Activated T-helper 1 cell treated with Interleukin-2 at 50 U/mL for 16 hours (primary cell): ENCODE measurements around the gene ITGA2B.
"Not testable (repeated sequence)": the region's sequence is repeated elsewhere in the genome, so short reads cannot be mapped to it uniquely, and the experiment has no call there.

Source experiments
- DNase-seq: peaks from one replicate; pipeline ENCODE4 v3.0.0-alpha.2; 2020; ENCODE audit warnings: low read depth

Gene ITGA2B

DNA sequence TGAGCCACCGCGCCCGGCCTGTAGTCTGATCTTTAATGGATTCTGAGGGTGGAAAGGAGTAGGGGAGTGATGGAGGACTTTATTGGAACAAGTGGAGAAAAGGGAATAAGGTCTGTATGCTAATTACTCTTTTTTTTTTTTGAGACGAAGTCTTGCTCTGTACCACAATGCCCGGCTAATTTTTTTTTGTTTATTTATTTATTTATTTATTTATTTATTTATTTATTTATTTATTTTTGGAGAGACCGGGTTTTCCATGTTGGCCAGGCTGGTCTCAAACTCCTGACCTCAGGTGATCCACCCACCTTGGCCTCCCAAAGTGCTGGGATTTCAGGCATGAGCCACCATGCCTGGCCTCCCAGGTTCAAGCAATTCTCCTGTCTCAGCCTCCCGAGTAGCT lies 59.9 kb downstream of the ITGA2B start:
- not testable (repeated sequence) for DNase-seq

DNA sequence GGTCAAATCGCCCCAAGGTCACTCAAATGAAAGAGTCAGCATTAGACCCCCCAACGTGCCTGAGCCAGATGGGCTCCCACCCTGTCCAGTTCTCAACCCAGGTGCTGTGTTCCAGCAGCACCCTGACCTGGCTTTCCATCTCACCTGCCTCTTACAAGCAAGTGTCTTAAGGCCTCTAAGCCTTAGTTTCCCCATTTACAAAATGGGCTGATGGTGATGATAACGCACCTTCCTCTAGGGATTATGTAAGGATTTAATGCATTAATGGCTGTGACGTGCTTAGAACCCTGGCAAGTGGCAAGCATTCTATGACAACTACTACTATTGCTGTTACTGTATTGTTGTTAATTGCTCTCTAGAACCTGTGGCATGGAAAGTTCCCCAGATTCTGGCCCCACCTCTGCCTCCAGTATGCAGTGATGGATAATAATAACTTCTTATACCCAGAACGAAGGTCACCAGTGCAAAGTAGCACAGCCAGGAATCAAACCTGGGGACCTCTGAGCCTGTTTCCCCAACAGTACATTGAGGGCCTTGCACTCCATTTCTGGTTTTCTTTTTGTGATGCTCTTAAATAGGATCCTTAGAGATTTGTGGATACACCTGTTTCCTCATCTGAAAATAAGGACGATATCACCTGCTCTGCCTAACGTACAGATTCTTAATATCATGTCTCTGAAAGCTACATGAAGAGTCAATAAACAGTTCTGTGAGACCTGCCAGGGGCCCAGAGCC lies 61.6 kb downstream of the ITGA2B start:
- DNase-seq: no peak

DNA sequence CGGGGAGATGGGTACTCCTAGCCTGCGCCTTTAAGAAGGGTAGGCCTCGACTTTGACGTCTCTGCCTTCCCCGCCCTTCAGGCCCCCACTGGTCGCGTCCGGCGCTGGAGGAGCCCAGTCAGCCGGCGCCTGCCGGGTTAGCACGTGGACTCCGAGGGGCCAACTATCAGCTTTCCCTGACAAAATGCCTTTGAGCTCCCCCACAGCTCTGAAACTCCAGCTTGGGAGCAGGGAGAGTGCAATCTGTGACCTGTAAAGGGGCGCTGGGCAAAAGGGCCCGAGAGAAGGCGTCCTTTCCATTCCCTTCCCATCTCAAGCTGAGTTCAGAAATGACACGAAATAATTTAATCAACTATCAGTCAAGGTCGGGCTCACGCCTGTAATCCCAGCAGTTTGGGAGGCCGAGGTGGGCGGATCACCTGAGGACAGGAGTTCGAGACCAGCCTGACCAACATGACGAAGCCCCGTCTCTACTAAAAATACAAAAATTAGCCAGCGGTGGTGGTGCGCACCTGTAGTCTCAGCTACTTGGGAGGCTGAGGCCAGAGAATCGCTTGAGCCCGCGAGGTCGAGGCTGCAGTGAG lies 62.5 kb downstream of the ITGA2B start:
- peak; percentile 92 for DNase-seq

DNA sequence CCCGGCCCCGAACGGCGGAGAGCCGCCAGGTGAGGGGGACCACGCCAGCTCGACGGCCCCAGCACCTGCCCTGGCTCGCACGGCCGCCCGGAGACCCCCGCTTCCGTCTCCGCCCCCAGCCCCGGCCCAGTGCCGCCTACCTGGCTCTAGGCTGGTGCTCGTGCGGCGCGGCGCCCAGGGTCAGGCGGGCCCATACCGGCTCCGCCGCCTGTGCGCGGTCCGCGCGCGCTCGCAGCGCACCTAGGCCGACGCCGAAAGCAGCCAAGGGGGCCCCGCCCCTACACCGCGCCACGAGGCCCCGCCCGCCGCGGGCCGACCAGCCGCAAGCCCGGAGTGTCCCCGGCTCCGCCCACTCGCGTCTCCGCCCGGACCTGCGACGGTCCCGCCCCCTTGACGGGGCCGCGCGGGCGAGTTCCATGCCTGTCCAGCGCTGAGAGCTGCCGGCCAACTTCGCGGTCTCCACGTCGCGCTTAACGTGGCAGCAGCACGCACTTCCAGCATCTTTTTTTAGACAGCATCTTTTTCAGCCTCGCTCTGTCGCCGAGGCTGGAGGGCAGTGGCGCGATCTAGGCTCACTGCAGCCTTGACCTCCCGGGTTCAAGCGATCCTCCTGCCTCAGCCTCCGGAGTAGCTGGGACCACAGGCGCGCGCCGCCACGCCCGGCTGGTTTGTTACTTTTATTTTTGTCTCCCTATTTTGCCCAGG lies 64.7 kb downstream of the ITGA2B start, which contains the start of gene SLC25A39:
SLC25A39 (minus strand) TSS at position 253 of the 705 bp plus-strand sequence. CDS start 1,261 bp downstream, outside the sequence.
- DNase-seq: peak; percentile 97

DNA sequence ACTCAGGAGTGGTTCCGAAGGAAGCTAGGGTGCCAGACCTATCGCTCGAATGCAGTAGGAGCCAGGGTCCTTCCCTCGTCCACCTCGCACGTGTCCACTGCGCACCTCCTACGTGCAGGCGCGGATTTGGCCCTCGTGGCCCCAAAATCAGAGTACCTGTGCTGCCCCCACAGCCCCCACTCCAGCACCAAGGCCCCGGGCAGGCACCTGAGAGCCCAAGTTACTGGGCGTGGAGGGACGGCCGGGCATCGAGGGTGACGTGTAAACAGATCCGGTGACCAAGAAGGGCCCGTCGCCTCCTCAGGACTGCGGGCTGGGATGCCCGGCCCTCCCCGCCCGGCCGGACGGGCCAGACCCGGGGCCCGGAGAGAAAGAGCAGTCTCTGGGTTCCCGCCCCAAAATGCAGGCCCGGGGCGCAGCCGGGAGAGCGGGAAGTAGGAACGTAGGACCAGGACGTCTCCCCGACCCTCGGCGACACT lies 65.3 kb downstream of the ITGA2B start:
- DNase-seq: no peak

DNA sequence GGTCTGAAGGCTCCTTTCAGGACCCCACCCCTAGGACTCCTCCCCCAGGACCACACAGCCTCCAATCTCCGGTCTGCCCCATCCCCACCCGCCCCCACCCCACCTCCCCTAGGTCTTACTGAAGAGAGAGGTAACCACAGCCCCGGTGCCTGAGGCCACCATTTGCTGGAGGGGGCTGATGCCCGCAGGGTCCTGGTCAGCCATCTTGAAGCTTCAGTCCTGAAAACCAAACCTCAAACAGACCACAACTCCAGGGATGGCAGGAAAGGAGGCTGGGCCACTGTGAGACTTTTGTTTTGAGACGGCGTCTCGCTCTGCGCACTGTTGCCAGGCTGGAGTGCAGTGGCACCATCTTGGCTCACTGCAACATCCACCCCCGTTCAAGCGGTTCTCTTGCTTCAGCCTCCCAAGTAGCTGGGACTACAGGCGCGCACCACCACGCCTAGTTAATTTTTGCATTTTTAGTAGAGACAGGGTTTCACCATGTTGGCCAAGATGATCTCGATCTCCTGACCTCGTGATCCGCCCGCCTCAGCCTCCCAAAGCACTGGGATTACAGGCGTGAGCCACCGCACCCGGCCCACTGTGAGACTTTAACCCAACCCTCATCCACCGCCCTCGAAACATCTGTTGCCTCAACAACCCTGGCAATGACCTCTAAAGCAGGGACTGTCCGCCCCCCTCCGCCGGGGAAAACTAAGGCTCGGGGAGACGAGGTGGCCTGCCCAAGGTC lies 65.9 kb downstream of the ITGA2B start:
- DNase-seq: no peak

DNA sequence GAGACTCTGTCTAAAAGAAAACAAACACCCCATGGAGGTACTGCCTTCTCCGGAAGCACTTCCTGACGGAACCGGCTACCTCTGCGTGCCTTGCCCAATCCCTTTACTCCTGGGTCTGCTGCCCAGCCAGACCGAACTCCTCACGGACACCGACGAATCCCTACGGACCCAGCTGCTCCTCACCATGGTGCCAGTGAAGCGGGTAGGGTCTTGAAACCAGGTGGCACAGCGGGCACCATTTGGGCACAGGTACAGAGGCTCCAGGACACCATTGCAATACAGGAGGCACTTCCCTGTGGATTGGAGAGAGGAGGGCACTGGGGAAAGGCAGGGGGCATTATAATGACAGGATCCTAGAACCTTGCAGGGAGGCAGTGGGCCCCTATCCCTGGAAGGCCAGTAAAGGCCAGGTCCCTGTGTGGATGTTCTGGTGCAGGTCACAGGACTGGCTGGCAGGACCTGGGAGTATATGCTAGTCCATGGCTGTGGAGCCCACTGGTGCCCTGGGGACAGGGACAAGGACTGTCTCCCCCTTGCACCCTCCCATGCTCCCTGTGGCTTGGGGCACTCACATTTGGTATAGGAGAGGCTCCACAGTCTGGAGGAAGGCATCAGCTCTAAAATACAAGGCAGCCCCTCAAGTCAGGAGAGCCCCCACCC lies 67.1 kb downstream of the ITGA2B start:
- no peak for DNase-seq
